ENCODE measurements around the gene CABP7. TPM values are rescaled to one million over a fixed set of nuclear protein-coding genes. Genes with fewer than 3 reads are reported as not detected.

The CABP7 gene
- polyA plus RNA-seq (ENCODE audit: insufficient read length), result 0.19 TPM

DNA sequence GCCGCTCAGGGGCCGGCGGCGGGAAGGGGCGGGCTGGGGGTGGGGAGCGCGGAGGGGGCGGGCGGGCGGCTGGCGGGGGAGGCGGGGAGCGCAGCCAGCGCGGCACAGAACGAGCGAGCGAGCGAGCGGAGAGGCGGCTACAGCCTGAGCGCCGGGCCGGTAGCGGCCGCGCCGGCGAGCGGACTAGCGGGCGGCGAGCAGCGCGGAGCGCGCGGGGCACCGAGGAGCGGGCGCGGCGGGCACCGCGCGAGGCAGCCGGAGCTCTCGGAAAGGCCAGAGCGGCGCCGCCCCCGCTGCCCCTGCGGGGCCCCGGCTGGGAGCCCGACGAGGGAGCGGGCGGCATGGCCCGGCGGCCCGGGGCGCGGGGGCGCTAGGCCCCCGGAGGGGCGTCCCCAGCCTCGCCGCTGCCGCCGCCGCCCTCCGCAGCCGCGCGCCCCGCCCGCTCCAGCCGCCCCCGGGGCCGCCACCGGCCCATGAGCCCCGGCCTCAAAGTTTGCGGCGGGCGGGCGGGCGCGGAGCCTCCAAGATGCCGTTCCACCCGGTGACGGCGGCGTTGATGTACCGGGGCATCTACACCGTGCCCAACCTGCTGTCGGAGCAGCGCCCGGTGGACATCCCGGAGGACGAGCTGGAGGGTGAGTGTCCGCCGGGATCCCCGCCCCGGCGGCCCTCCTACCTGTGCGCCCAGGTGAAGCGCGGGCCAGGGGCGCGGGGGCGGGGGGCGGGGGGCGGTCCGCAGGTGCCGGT is at the start of gene CABP7:
Gene CABP7 (plus strand): TSS at position 105 of the 747 bp plus-strand sequence. CDS start 422 bp downstream, at position 527.
- DNase-seq, result no peak

DNA sequence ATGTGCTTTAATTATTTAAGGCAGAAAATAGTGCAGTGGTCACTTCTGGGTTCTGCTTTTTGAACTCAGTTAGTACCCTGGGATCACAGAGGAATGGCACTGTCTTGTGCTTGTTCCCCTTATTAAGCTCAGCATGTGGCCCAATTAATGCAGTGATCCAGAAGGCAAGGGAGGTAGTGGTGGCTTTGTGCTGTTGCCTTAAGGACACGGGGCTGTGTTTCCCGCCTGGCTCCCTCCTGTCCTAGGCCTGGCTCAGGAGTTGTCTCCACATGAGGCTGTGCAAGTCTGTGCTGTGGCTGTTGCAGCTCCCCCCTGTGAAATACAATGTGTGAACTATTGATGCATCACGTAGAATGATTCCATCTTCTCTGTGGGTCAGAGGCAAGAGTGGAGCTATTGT is 49.2 kb upstream of the CABP7 start:
- DNase-seq, result no peak

DNA sequence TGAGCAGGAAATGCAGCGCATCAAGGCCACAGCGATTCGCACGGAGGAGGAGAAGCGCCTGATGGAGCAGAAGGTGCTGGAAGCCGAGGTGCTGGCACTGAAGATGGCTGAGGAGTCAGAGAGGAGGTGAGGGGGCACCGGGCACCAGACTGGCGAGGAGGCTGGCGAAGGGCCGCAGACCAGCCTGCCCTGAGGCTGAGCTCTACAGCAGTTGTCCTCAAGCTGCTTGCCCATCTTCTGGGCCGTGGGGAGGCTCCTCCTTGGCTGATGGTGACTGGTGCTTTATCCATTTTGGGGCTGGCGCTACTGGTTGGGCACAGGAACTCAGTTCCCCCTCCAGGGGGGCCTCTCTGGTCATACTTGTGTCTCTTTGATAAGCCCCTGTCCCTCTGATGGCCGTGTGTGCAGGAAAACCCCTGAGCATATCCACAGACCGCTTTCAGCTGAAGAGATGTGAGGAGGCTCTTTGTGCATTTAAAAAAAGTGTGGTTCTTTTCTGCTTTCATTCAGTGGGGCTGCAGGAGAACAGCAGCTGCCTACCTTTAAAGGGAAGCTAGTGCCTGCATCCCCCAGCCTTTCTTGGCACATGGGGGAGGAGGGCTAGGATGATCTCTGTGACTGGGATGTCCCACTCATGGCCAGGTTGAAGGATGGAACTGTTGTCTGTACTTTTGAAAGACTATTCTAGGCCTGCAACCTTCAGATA is 46.3 kb upstream of the CABP7 start:
- no peak for DNase-seq

DNA sequence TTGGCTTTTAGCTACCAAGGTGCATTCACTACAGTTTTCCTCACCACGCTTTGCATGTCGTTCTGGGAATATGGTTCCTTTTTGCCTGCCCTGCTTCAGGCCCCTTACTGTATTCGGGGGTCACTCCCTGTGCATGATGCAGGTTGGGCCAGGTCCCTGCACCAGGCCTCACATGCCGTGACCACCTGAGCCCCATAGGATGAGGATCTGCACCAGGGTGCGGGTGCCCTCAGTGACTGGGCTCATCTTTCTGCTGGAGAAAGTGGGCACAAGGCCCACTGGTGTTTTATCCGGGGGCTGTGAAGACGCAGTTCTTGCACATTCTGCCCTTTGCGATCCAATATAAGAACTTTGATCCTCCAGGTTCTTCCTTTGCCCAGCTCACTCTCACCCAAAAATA is 45.7 kb upstream of the CABP7 start:
- no peak for DNase-seq

DNA sequence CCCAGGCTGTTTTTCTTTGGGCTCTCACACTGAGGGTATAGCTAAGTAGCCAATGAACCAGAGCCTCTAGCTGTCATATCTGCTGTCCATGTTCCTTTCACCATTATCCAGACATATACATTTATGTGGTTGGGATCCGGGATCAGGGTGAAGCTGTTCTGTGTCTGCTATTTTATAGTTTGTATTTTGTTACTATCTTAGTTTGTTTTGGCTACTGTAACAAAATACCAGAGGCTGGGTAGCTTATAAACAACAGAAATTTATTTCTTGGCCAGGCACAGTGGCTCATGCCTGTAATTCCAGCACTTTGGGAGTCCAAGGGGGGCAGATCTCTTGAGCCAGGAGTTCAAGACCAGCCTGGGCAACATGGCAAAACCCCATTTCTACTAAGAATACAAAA is 40.5 kb upstream of the CABP7 start:
- no peak for DNase-seq

DNA sequence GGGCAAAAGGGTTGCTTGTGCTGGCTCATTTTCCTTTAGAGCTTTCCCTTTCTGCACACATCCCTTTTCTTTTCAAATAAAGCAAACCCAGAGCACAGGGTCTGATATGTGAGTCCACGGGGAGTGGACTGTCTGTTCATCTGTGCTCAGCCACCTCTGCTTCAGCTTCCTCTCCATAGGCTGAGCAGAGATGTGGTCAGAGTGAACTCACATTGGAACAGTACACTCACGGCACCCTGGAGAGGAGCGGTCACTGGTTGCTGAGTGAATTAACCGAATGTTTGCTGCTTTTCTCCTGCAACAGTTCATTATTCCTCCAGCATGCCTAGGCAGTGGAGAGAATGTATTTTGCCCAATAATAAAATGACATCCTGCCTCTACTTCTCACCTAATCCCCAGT is 36.3 kb upstream of the CABP7 start:
- DNase-seq, result no peak

DNA sequence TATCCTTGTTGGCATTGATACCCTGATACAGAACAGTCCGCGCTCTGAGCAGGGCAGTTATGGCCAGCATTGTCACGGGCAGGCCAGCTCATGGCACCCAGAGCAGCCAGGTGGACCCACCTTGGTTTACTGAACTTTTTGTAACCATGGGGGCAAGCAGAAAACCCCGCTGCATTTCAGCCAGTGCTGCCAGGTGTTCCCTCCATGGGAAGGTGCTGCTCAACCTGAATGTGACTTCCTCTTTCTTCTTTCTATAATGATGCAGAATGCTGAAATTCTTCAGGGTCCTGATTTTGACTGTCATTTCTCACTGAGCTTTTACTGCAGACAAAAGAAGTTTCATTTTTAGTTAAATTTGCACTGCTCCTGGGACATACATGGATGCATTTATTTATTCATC is 35.6 kb upstream of the CABP7 start:
- no peak for DNase-seq

DNA sequence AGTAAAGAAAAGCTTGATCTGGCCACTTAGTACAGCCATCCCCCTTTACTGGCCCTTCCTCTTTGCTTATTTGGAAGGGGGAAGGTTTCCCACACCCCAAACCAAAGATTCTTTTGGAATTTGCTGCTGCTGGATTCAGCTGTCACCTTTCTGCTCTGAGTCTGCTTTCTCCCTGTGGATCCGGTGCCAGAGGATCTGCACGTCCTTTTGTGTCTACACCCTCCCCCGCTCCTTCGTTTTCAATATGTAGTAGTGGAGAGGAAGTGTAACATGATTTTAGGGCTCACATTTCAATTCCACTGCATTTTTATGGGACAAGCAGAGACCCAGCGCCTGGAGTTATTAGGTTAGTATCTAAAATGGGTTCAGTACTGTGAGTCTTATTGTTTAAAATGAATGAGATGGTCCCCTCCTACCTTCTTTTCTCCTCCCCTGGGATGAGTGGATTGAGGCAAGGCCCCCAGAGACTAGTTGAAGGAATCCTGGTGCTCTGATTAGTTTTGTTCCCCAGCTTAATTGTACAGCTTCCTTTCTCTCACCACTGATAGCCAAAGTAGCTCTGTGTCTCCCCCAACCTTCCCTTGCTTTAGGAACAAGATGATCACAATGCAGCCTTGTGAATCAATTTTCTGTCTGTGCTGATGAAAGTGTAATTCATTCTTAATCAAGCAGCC is 30.5 kb upstream of the CABP7 start:
- no peak for DNase-seq

DNA sequence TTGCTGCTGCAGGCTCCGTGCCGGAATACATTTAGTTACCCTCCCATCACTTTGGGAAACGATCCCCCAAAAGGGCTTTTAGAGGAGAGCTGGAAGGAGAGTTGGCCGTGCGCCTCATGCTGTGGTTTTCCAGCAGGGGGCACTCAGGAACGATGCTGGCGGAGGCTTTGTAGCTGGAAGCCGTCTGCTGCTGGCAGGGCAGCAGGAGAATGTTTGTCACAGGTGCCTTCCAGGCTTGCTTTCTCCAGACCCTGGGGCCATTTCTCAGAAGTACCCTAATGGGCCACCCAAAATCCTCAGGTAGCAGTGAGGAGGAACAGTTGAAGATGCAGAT is 30.0 kb upstream of the CABP7 start:
- peak; percentile 63 for DNase-seq

DNA sequence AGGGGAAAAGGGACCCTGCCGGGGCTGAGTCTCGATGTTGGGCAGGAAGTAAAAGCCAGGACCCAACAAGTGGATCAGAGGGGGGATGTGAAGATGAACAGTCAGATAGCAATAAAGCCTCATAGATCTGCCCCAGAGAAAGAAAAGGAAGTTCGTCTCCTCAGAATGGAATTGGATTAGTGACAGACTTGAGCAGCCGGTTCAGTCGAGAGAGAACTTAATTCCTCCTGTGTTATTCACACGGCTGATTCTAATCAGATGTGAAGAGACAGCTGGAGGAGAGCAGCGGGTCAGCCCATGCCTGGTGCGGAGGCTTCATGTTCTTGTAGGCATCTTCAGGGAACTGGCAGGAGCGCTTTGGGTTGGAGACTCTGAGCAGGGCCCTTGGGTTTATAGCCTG is 29.3 kb upstream of the CABP7 start:
- DNase-seq, result no peak

DNA sequence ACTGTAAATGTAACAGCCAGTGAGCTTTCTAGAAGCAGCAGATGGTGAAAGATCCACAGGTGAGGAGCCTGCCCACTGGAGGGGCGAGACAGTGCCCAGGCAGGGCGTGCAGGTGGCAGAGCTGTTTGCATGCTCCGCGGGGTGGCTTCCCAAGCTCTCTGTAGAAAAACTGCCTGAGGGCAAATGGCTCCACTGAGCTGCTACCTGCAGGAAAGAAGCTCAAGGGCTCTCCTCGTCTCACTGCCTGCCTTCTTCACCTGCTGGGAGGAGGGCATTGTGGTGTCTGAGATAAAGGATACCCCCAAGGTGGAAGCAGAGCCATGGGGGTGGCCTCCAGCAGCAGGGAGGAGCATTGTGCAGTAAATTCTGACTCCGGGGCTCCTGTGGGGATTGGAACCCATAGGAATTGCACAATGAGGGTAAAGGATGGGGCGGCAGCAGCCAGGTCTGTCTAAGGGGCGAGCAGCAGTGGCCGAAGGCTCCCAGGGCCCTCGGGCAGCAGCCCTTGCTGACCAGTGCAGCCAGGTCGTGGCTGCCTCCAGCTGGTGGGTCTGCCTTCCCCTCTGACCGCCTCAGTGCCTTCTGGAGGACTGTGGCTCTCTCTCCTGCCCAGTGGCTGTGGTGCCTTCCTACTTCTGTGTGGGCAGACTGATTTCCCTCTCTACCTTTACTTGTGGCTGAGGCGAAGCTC is 28.0 kb upstream of the CABP7 start:
- DNase-seq, result no peak

DNA sequence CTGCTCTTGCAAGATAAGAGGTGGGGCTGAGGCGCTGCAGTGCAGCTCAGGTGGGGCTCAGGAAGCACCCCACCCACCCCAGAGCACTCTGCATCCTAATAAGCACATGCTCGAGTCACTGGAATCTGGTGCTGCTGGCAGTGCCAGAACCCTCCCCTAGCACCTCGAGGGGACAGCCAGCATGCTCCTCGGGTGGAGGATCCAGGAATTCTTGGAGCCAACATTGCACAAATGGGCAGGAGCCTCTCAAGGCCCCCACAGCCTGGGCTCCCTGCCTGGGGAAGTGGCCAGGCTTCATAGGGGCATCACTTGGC is 27.5 kb upstream of the CABP7 start:
- no peak for DNase-seq

DNA sequence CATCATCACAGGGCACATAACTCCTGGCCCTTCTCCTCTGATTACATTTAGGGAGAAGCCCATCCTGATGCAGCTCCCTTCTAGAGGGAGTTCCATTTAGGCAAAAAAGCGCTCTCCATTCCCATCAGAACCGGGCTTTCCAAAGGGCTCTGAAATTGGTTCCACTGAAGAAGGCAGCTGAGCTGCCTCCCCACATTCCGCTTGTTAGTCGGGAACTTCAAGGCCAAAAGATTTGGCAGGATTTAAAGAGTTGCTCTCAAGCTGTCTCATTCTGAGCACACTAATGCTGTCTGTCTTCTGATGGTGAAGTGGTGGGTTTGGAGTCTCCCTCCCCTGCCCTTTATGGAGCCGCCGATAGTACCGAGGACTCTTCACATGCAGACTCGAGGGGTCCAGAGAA is 26.6 kb upstream of the CABP7 start:
- DNase-seq, result no peak

DNA sequence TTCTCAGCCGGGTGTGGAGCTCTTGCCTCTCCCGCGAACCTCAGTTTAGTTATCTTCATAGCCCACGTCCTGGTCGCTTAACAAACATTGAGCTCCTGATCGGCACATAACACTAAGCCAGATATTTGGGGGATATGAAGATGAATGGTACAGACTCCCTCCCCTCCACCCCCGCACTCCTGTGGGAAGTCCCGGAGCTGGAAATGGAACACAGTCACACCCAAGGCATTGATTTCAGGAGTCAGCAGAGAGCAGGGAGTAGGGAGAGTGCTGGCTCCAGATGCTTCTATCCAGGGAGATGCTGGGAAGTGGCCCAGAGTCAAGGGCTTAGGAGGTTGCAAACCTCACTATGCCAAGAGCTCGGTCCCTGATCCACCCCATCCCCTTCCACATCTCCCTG is 26.1 kb upstream of the CABP7 start:
- DNase-seq, result no peak

DNA sequence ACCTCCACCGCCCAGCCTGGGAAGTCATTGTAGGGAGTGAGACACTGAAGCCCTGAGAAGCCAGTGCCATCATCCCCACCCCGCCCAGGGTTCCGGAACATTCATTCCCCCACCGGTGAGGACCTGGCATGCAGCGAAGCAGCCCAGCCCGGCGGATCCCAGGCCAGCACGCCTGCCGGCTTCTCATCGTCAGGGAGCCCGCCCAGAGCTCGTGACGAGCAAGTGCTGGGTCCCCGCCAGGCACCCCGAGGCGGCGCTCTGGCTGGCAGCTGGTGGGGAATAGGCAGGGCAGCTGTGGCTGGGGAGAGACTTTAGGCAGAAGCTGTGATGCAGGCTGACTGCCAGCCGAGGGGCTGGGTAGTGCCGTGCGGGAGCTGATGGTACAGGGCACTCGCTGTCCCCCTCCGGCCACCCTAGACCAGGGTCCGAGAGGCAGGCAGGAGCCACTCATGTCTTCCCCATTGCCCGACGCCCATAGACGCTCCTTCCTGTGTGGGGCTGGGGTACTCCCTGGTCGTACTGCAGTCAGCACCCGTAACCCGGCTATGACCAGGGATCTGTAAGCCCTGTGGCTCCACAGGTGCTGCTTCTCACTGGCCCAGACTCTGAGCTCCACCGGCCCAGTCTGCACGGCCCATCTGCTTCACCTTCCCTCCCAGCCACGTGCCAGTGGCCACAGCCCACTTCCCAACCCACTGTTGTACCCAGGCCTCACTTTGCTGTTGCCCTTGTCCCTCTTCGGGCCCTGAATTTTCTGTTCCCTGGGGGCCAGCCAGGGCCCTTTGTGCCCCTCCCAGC is 24.5 kb upstream of the CABP7 start:
- no peak for DNase-seq

DNA sequence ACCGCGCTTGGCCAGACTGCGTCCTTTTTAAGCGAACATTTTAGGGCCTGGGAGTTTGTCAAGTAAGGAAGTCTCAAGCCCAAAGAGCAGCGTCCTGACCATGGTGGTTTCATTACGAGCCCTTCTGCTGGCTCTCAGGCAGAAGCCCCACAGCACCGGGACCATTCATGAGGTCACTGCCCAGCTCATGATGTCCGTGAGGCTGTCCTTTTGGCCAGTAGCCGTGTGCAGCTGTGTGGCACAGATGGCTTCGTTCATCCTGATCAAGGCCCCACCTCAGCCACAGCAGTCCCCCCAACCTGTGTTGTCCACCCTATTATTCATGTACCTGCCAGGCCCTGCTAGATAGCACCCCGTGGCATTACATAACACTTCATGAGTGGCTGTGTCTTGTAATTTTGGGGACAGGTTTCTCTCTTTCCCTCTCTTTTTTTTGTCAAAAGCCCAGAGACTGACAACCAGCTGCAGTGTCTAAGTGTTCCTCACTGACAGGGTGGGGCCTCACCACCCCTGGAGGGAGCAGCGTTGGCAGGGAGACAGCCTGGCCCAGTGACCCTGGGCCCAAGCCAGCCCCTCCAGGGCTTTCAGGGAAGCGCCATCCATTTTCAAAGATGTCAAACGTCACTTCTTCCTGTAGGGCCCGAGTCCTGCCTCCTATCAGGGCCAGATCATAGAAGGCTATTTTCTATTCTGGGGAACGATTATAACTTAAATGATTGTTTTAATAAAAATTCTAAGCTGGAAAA is 21.8 kb upstream of the CABP7 start:
- no peak for DNase-seq

DNA sequence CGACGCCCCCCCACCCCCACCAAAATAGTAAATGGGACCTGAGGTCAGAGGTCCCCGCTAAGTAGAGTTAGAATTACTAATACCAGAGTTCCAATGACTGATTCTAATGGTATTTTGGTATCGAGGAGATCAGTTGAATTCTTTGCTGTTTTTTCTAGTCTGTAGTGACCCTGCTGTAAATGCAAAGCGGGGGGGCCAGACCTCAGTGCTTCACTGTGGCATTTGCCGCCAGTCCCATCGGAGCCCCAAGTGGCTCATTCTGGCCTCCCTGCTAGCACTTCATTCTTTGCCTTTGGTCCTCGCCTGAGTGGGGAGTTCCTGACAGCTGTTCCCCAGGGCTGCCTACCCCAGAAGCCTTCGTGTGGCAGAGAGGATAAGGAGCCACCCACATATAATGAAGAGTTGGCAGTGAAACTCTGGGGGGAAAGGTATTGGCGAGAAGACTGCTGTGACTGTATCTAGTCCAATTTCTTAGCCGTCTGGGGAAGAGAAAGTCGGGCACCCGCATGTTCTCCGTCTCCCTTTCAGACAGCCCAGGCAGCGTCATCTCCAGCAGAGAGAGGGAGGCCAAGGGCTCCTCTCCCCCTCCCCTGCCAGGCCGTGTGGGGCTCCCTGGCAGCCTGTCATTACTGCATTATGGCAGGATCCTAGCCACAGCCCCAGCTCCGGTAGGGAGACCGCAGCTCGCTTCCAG is 19.4 kb upstream of the CABP7 start:
- no peak for DNase-seq

DNA sequence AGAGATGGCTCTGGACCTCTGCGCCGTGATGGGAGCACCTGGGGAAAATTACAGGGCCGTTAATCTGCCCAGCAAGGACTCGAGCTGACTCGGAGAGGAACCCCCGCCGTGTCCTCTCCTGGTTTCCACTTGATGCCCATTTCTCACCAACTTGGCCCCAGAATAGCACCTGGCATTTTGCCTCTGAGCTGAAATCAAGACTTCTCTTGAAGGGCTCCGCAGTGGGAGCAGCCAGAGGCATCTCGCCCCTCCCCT is 19.0 kb upstream of the CABP7 start:
- no peak for DNase-seq

DNA sequence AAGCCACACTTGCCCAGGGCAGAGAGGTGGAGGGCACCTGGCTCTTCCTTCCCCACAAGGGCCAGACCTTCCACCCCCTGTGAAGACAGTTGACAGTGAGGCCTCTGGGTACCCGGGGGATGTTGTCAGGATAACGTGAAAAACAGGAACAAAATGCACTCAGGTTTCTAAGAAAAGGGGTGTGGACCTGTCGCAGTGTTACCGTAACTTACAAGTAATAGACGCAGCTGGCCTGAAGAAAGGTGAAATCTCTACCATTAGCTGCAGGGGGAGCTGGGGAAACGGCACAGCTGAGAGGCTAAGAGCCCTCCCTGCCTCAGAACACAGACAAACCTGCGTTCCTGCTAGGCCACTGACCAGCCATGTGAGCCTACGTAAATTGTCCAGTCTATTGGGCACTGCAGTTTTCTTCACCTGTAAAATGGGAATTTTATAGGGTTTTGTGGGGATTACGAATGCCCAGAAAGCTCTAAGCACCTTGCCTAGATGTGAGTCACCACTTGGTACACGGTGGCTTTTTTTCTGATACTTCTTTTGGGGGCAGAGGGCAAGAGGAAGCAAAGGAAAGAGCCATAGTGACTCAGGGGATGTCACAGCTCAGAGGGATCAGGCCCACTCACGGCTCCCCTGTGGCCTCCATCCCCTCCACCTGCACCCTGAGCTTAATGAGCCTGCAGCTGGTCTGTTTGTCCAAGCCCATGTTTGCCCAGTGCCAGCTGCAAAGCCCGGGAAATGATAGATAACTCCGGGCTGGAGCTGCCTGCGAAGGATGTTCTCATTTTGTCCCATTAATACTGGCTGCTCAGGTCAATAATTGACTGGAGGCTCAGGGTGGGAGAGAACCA is 18.4 kb upstream of the CABP7 start:
- DNase-seq, result no peak
